GM12878 (cell line): ENCODE data around the gene RPEL1. TPM values are rescaled to one million over a fixed set of nuclear protein-coding genes. Genes with fewer than 3 reads are reported as not detected.
"Not testable (repeated sequence)": the region's sequence is repeated elsewhere in the genome, so short reads cannot be mapped to it uniquely, and the experiment has no call there.

ENCODE experiments used
- ATAC-seq: fragments of 200-7000 bp; cut with Tn5 transposase; 3 replicates; pipeline ENCODE4 v1.9.1; 2020; ENCODE audit warnings: mild to moderate bottlenecking, moderate library complexity
- BruUV-seq: library from RNA; stranded (reverse); fragments of 400-500 nt; replicated peaks from 2 replicates; lab custom pipeline; 2021; lab: Mats Ljungman, UMichigan
- CTCF ChIA-PET: fragments of 300-600 bp; sonication (Branson Sonifier 250); formaldehyde crosslinking; extraction: SDS; loops from one replicate; lab custom pipeline; 2021; ENCODE audit warnings: inconsistent platforms; lab: Yijun Ruan, JAX
- POLR2A ChIA-PET: fragments of 350-600 bp; formaldehyde crosslinking; extraction: SDS; loops from one replicate; lab custom pipeline; 2021; ENCODE audit warnings: inconsistent platforms; lab: Charles Lee
- RAD21 ChIA-PET: fragments of 300-600 bp; sonication (Branson Sonifier 250); formaldehyde crosslinking; loops from one replicate; lab custom pipeline; 2023; ENCODE audit warnings: antibody characterized with exemption; ENCODE audit not compliant: unreplicated experiment; lab: Charles Lee
- SMC1A ChIA-PET: fragments of 300-600 bp; sonication (Branson Sonifier 250); formaldehyde crosslinking; loops from one replicate; lab custom pipeline; 2023; ENCODE audit not compliant: unreplicated experiment, uncharacterized antibody; lab: Charles Lee
- DNase-seq: peaks from one replicate; pipeline ENCODE4 v3.0.0-alpha.2; 2011; ENCODE audit warnings: low read depth, low spot score
- FAIRE-seq: peaks from 3 replicates; lab custom pipeline; 2011; peaks lifted over from hg19 to GRCh38; lab: Jason Lieb, UNC
- H2AFZ ChIP-seq: 2 replicates; pipeline ENCODE4 v1.6.0; 2011; ENCODE audit warnings: low read depth, low read length, control low read depth; ENCODE audit not compliant: control insufficient read depth
- H3K27ac ChIP-seq: 2 replicates; pipeline ENCODE4 v1.5.1; 2011; ENCODE audit warnings: control low read depth; ENCODE audit not compliant: control insufficient read depth, insufficient read depth
- H3K27me3 ChIP-seq, 2 experiments: replicated peaks in 1 of 2; 2 replicates each; pipeline versions ENCODE4 v1.6.0 to v1.6.1; 2011; ENCODE audit warnings: low read length in 1 of 2; ENCODE audit not compliant: control insufficient read depth in 2 of 2, insufficient read depth in 2 of 2
- H3K36me3 ChIP-seq, 2 experiments: 2 replicates each; pipeline ENCODE4 v1.5.1; 2011; ENCODE audit warnings: low read length in 1 of 2; ENCODE audit not compliant: control insufficient read depth in 2 of 2, insufficient read depth in 2 of 2
- H3K4me1 ChIP-seq: 2 replicates; pipeline ENCODE4 v1.6.1; 2011; ENCODE audit warnings: mild to moderate bottlenecking, low read length, moderate library complexity, mixed read lengths; ENCODE audit not compliant: control insufficient read depth, insufficient read depth
- H3K4me2 ChIP-seq: 2 replicates; pipeline ENCODE4 v1.6.0; 2011; ENCODE audit warnings: control low read depth; ENCODE audit not compliant: control insufficient read depth, insufficient read depth
- H3K4me3 ChIP-seq: fragments of 200-600 bp; sonication (generic); 2 replicates; pipeline ENCODE4 v1.5.1; 2016
- H3K79me2 ChIP-seq: 2 replicates; pipeline ENCODE4 v1.6.0; 2011; ENCODE audit warnings: low read length; ENCODE audit not compliant: control insufficient read depth, insufficient read depth
- H3K9ac ChIP-seq: 2 replicates; pipeline ENCODE4 v1.8.0; 2011; ENCODE audit warnings: low read length, control low read depth, mixed read lengths; ENCODE audit not compliant: control insufficient read depth, insufficient read depth
- H3K9me3 ChIP-seq: replicated peaks from 3 replicates; pipeline ENCODE4 v1.5.1; 2011; ENCODE audit warnings: mild to moderate bottlenecking, low read length; ENCODE audit not compliant: control insufficient read depth, insufficient read depth
- H4K20me1 ChIP-seq: 2 replicates; pipeline ENCODE4 v1.6.0; 2011; ENCODE audit not compliant: control insufficient read depth, insufficient read depth
- CREB1 ChIP-seq: IDR thresholded peaks from 2 replicates; pipeline ENCODE4 v1.6.1; 2012; ENCODE audit warnings: low read depth, mild to moderate bottlenecking, inconsistent platforms
- HDAC6 ChIP-seq: fragments of 200-600 bp; sonication (generic); IDR thresholded peaks from one replicate; pipeline ENCODE4 v1.8.0; 2017; ENCODE audit warnings: antibody characterized with exemption; ENCODE audit not compliant: unreplicated experiment
- MEF2A ChIP-seq: IDR thresholded peaks from 2 replicates; pipeline ENCODE4 v1.6.1; 2011; ENCODE audit warnings: low read depth, mild to moderate bottlenecking, low read length, moderate library complexity; ENCODE audit not compliant: insufficient read depth
- POLR2A ChIP-seq: IDR thresholded peaks from 2 replicates; pipeline ENCODE4 v1.6.1; 2011; ENCODE audit warnings: low read depth, mild to moderate bottlenecking, low read length
- POLR2AphosphoS2 ChIP-seq: IDR thresholded peaks from 2 replicates; pipeline ENCODE4 v1.6.1; 2011; ENCODE audit warnings: low read depth, mild to moderate bottlenecking, low read length, improper control_type of control experiment, moderate library complexity
- POU2F2 ChIP-seq: IDR thresholded peaks from 3 replicates; pipeline ENCODE4 v1.6.1; 2011; ENCODE audit warnings: low read depth, mild to moderate bottlenecking, low read length, borderline replicate concordance
- SMARCA5 ChIP-seq: fragments of 450-650 bp; IDR thresholded peaks from 2 replicates; pipeline ENCODE4 v1.6.1; 2017; ENCODE audit warnings: mild to moderate bottlenecking
- SPI1 ChIP-seq: IDR thresholded peaks from 2 replicates; pipeline ENCODE4 v1.6.1; 2011; ENCODE audit warnings: low read depth, mild to moderate bottlenecking, low read length, moderate library complexity, borderline replicate concordance; ENCODE audit not compliant: insufficient read depth
- ZBTB33 ChIP-seq: fragments of 450-650 bp; IDR thresholded peaks from 2 replicates; pipeline ENCODE4 v1.6.1; 2017; ENCODE audit warnings: mild to moderate bottlenecking
- ZNF622 ChIP-seq: fragments of 450-650 bp; IDR thresholded peaks from 2 replicates; pipeline ENCODE4 v1.6.1; 2017; ENCODE audit warnings: mild to moderate bottlenecking, inconsistent platforms
- WGBS: methylation state at CpG from one replicate; pipeline ENCODE4 v1.1.6; 2016; ENCODE audit warnings: low lambda C conversion rate; ENCODE audit not compliant: insufficient replicate concordance, insufficient coverage; ENCODE audit errors: missing lambda C conversion rate; 5-methylcytosine and 5-hydroxymethylcytosine counted together
- in situ Hi-C: fragments of 300-500 bp; cut with MboI; formaldehyde crosslinking; loops from 9 replicates; pipeline ENCODE4 v1.14.3; 2018; ENCODE audit warnings: mixed read lengths
- intact Hi-C: fragments of 100-400 bp; cut with micrococcal nuclease; formaldehyde crosslinking; loops from one replicate; pipeline ENCODE4 v1.14.2; 2022; ENCODE audit not compliant: unreplicated experiment
- polyA plus RNA-seq, 11 experiments: library from polyadenylated mRNA; depleted of rRNA in 4 of 11; unstranded in 6 of 11; stranded (reverse) in 5 of 11; fragments of >200 nt; fragmentation: Nextera tagmentation in 4 of 11; fragmentation: Illumina TruSeq in 1 of 11; extraction: Ambion mirVana in 4 of 11; extraction: Trizol in 1 of 11; gene quantifications; 1 replicate in 1 of 11; 2 replicates in 10 of 11; pipeline versions ENCODE4 v1.2.1 to v1.2.3, GENCODE V29; 2011 to 2016; ENCODE audit warnings: inconsistent platforms in 2 of 11, missing spikeins in 2 of 11, low read depth in 1 of 11
- total RNA-seq, 4 experiments: library from RNA; depleted of rRNA in 3 of 4; stranded (reverse); fragments of >200 nt in 3 of 4; fragmentation: Illumina TruSeq in 1 of 4; extraction: Trizol in 1 of 4; gene quantifications; 2 replicates each; pipeline versions ENCODE4 v1.2.1 to v1.2.3, GENCODE V29; 2013 to 2021

RPEL1 gene
- total and polyA plus RNA-seq, 10 of the 15 experiments (the other 5 are each of a cell fraction or from before 2014, with no cell fraction given), result 0.04 to 0.08 (median 0.06) TPM; not detected in 6

GRCh38 chr10:103207141-103207540 is 38.5 kb upstream of the RPEL1 start (continued):
- TF ChIP-seq SPI1 (no peak), ZBTB33 (no peak), POLR2A (no peak), SMARCA5 (no peak), HDAC6 (no peak), POU2F2 (no peak), CREB1 (no peak), POLR2AphosphoS2 (no peak), ZNF622 (no peak), MEF2A (no peak)
- TF ChIP-seq, all 136 proteins: peak for 0

GRCh38 chr10:103207643-103208042 is 38.0 kb upstream of the RPEL1 start:
- H3K27me3 ChIP-seq, RAD21 ChIA-PET, H3K4me1 ChIP-seq, ATAC-seq, FAIRE-seq, H3K79me2 ChIP-seq, H3K27ac ChIP-seq, CTCF ChIA-PET, H3K9me3 ChIP-seq, DNase-seq, H3K4me2 ChIP-seq, intact Hi-C loops, SMC1A ChIA-PET, POLR2A ChIA-PET, in situ Hi-C loops, H3K4me3 ChIP-seq, H3K36me3 ChIP-seq, H3K9ac ChIP-seq, BruUV-seq, H4K20me1 ChIP-seq, H2AFZ ChIP-seq: not testable (repeated sequence)
- 53% methylated on average over 2 of the region's 3 CpGs for WGBS

GRCh38 chr10:103210262-103210661 is 35.4 kb upstream of the RPEL1 start:
- ATAC-seq, H3K27me3 ChIP-seq, BruUV-seq, CTCF ChIA-PET, H4K20me1 ChIP-seq, DNase-seq, POLR2A ChIA-PET, FAIRE-seq, intact Hi-C loops, H3K4me3 ChIP-seq, H3K4me2 ChIP-seq, H3K4me1 ChIP-seq, H2AFZ ChIP-seq, RAD21 ChIA-PET, H3K79me2 ChIP-seq, H3K9me3 ChIP-seq, H3K27ac ChIP-seq, H3K9ac ChIP-seq, in situ Hi-C loops, H3K36me3 ChIP-seq: not testable (repeated sequence)
- SMC1A ChIA-PET, result interaction anchor here (1.5 kb wide), 1 partner anchor 30 kb away, joined by 3 read pairs; no protein-coding TSS in a partner anchor
- 36% methylated on average over 4 of the region's 4 CpGs for WGBS
